HG03280 (cell line): ENCODE data around the gene RFC5.

Source experiments
- ATAC-seq: cut with Tn5 transposase; IDR thresholded peaks from one replicate; pipeline ENCODE4 v1.9.1; 2021; ENCODE audit warnings: mild to moderate bottlenecking, moderate library complexity; ENCODE audit not compliant: unreplicated experiment

Gene RFC5

GRCh38 chr12:118050972-118051910, 34.7 kb downstream of the RFC5 start:
- no peak for ATAC-seq

GRCh38 chr12:118052324-118053070, 36.0 kb downstream of the RFC5 start:
- ATAC-seq: no peak

- no peak for ATAC-seq
Measured at GRCh38 chr12:118053071-118053985, 36.8 kb downstream of the RFC5 start.

DNA sequence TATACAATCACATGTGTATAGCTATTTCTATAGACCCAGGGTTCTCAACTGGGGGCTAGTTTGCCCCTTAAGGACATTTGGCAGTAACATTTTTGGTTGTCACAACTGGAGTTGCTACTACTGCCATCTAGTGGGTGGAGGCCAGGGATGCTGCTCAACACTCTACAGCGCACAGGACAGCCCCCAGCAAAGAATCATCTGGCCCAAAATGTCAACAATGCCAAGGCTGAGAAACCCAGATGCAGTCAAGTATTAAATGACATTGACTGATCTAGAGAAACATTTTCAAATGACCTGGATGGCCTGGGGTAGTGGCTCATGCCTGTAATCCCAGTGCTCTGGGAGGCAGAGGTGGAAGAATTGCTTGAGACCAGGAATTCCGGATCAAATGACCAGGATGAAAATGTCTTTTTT, 38.6 kb downstream of the RFC5 start:
- peak; percentile 69 for ATAC-seq

GRCh38 chr12:118055865-118056773, 39.6 kb downstream of the RFC5 start:
- ATAC-seq: no peak

- no peak for ATAC-seq
Measured at GRCh38 chr12:118058227-118058626, 41.7 kb downstream of the RFC5 start.

DNA sequence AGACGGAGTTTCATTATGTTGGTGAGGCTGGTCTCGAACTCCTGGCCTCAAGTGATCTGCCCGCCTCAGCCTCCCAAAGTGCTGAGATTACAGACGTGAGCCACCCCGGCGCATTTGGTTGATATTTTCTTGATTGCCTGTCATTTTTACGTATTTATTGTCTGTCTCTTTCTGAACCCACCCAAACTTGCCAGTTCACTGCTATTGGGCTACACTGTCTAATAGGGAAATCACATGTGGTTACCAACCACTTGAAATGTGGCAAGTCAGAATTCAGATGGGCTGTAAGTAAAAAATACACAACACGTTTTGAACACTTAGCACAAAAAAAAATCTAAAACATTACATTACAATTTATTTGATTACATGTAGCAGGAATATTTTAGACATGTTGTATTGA, 42.4 kb downstream of the RFC5 start:
- no peak for ATAC-seq

GRCh38 chr12:118059341-118060191, 43.1 kb downstream of the RFC5 start:
- no peak for ATAC-seq

DNA sequence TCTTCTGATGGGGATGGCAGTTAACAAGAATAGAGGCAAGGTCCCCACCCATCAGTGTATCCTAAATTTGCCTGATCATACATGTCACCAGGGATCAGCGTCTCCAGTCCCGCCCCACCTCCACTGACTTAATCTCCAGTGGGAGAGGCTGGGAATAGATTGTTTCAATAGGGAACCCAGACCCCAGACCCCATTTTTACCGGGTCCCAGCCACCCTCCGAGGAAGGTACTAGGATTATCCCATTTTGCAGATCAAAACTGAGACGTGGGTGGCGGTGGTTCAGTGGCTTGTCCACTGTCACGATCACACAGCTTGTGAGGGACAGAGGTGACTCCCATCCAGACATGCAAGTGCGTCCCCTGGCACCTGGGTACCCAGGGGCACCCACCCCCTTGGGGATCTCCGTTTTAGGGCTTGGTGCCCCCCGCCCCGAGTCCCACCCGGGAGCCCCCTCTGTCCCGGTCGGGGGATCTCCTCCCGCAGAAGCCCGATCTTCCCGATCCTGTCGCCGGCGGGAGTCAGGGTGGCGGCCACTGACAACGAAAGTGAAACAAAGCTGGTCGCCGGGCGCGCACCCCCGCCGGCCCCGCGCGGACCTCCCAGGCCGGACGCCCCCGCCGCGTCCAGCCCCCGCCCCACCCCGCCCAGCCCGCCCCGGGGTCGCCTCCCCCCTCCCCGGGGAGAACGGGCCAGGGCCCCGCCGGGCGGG, 44.0 kb downstream of the RFC5 start:
- ATAC-seq: peak; percentile 32

DNA sequence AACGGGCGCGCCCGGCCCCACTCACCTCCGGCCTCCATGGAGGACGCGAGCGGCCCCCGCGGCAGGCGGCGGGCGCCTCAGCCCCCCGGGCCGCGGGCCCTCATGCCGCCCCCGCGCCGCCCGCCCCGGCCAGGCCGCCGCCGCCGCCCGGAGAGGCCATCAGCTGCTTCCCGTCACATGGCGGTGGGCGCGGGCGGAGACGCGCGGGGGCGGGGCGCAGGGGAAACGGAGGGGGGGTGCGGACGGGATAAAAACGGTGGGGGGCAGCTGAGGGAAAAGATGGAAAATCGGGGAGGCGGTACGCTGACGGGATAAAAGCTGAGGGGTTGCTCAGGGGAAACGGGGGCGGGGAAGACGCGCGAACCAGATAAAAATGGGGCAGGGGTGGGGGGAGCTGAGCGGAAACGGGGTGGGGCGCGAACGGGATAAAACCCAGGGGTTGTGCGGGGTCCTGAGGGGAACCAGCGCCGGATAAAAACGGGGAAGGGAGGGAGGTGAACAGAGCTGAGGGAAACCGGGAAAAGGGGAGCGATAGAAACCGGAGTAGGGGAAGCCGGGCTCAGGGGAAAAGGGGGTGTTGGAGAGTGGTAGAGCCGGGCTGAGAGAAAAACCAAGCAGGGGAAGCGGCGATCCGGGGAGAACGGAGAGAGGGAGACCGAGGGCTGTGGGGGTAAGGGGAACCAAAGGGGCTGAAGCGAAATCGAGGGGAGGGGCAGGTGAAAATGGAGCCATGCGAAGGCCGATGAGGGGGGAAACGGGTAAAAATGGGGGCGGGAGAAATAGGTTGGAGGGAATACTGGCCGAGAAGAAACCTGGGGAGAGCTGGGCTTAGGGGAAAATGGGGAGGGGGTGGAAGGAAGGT, 44.7 kb downstream of the RFC5 start, which contains the start of gene WSB2:
Gene WSB2, minus strand, starts transcription at position 169 of the 862 bp plus-strand sequence. Its CDS starts 131 bp downstream, at position 38.
- peak; percentile 47 for ATAC-seq

DNA sequence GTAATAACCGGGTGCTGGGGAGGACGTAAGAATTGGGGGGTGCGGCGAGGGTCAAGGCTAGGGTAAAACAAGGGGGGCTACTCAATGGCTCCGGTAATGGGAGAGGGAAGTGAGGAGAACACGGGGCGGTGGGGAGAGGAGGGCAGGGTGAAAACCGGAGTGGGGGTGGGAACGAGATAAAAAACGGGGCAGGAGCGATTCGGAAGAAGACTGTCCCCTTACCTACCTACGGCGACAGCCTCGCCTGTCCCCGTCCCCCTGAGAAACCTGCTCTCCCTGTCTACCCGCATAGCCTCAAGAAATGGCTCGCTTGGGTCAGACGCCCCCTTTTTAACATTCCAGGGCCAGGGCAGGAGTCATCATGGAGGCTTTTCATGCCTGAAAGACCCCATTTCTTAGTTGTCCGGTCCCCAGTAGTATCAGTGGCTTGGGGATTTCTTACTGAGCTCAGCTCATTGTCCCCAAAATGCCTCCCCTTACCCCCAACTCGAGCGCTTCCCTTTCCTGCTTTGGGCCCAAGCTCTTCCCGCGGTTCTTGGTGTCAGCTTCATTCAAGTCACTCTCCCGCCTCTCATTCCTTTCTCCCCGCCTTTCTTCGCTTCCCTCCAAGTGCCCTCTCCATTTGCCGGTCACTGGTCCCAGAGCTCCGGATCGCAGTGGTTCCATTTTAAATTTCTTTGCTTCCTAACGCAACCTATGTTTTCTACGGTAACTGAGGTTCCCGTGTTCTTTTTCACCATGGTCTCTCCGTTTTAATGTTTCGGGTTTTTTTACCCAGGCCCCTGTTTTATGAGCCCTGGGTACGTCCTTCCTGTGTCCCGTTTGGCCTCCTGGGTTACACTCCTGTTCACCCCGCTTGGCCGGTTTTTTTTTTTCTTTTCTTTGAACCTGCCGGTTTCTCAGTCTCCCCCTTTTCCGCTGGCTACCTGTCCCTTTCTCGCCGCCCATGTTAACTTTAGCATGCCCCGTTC, 45.7 kb downstream of the RFC5 start:
- no peak for ATAC-seq

GRCh38 chr12:118063576-118064391, 47.3 kb downstream of the RFC5 start:
- ATAC-seq: no peak

GRCh38 chr12:118064608-118065007, 48.1 kb downstream of the RFC5 start:
- peak; percentile 40 for ATAC-seq

DNA sequence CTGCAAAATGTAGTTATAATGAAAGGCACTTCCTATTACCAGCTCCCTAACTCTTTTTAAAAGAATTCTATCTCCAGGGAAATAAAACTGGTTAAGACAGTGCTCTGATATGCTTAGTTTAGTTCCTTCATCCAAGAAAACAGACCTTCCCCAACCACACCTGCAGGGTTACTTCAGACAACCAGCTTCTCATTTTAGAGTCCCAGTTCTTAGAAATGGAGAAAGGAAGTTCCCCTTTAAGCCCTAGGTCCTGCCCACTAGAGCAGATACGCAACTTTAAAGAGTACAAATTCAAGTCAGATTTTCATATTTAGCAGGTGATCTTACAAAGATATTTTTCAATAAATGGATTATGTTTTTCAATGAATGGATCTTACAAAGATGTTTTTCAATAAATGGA, 48.9 kb downstream of the RFC5 start:
- ATAC-seq: no peak

- ATAC-seq: no peak
Measured at GRCh38 chr12:118068445-118068844, 51.9 kb downstream of the RFC5 start.
